ENCODE data around the gene FLT3. TPM values are rescaled to one million over a fixed set of nuclear protein-coding genes. Genes with fewer than 3 reads are reported as not detected.

The FLT3 gene
- total RNA-seq, 1 donor from 2014 or later: not detected

Other genes with a start within 250 kb of the FLT3 start
- gene PDX1, start 180.6 kb downstream of the FLT3 start, total RNA-seq: not detected in 2 replicates
- not detected in 2 replicates for gene CDX2, start 131.3 kb downstream of the FLT3 start, total RNA-seq
- not detected in 2 replicates for gene URAD, start 111.9 kb downstream of the FLT3 start, total RNA-seq
- 36.1 and 37.0 TPM in 2 replicates for gene PAN3, start 38.0 kb upstream of the FLT3 start, total RNA-seq

Data from activated T-helper 1 cell treated with anti-CD3 and anti-CD28 coated beads, Interleukin-12 subunit alpha, Interleukin-12 subunit beta, Interleukin-2, Interleukin-4 antibody, amounts not matched to agents 30 ng/mL and 10 ng/mL and 1 ng/mL, durations not matched to agents 14 hours and 24 hours and 36 hours (primary cell).